Stomach (tissue), 4 donors: Measurements from ENCODE around the gene RTN4RL1.

ENCODE experiments used
- EP300 ChIP-seq: sonication (generic); formaldehyde crosslinking; IDR thresholded peaks from one replicate; pipeline ENCODE4 v1.6.1; 2017; ENCODE audit warnings: antibody characterized with exemption
- POLR2A ChIP-seq, 4 donors: fragments of 450-650 bp; IDR thresholded peaks; one replicate each; pipeline ENCODE4 v1.6.1; 2016; ENCODE audit warnings: antibody characterized with exemption in 4 of 4, control low read depth in 2 of 4, mild to moderate bottlenecking in 1 of 4, moderate library complexity in 1 of 4
- TF ChIP-seq, protein P1 (sequence below), 7 experiments: fragments of 450-650 bp in 4 of 7; fragments of 200-600 bp in 3 of 7; sonication (generic) in 3 of 7; IDR thresholded peaks; one replicate each; pipeline ENCODE4 v1.5.1; 2016 to 2019; ENCODE audit warnings: antibody characterized with exemption in 7 of 7, control low read depth in 2 of 7, mild to moderate bottlenecking in 1 of 7

DNA sequence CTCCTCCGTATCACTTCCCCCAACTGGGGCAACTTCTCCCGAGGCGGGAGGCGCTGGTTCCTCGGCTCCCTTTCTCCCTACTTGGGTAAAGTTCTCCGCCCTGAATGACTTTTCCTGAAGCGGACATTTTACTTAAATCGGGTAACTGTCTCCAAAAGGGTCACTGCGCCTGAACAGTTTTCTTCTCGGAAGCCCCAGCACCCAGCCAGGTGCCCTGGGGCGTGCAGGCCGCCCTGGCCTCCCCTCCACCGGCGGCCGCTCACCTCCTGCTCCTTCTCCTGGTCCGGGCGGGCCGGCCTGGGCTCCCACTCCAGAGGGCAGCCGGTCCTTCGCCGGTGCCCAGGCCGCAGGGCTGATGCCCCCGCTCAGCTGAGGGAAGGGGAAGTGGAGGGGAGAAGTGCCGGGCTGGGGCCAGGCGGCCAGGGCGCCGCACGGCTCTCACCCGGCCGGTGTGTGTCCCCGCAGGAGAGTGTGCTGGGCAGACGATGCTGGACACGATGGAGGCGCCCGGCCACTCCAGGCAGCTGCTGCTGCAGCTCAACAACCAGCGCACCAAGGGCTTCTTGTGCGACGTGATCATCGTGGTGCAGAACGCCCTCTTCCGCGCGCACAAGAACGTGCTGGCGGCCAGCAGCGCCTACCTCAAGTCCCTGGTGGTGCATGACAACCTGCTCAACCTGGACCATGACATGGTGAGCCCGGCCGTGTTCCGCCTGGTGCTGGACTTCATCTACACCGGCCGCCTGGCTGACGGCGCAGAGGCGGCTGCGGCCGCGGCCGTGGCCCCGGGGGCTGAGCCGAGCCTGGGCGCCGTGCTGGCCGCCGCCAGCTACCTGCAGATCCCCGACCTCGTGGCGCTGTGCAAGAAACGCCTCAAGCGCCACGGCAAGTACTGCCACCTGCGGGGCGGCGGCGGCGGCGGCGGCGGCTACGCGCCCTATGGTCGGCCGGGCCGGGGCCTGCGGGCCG lies 31.4 kb upstream of the RTN4RL1 start:
- TF ChIP-seq EP300 (no peak), POLR2A (IDR thresholded peaks at IDR 0.05) (no peak)
- TF ChIP-seq, protein P1, sequence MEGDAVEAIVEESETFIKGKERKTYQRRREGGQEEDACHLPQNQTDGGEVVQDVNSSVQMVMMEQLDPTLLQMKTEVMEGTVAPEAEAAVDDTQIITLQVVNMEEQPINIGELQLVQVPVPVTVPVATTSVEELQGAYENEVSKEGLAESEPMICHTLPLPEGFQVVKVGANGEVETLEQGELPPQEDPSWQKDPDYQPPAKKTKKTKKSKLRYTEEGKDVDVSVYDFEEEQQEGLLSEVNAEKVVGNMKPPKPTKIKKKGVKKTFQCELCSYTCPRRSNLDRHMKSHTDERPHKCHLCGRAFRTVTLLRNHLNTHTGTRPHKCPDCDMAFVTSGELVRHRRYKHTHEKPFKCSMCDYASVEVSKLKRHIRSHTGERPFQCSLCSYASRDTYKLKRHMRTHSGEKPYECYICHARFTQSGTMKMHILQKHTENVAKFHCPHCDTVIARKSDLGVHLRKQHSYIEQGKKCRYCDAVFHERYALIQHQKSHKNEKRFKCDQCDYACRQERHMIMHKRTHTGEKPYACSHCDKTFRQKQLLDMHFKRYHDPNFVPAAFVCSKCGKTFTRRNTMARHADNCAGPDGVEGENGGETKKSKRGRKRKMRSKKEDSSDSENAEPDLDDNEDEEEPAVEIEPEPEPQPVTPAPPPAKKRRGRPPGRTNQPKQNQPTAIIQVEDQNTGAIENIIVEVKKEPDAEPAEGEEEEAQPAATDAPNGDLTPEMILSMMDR (IDR thresholded peaks at IDR 0.05): peak in 1 of 7 experiments; percentile 27
